BE2C (cell line): ENCODE measurements around the gene PATJ.

Experiments used
- DNase-seq: peaks from one replicate; pipeline ENCODE4 v3.0.0-alpha.2; 2020
- H3K27me3 ChIP-seq: fragments of 250-450 bp; sonication (Bioruptor Pico); 2 replicates; pipeline ENCODE4 v1.5.1; 2020; ENCODE audit warnings: mild to moderate bottlenecking
- H3K36me3 ChIP-seq: fragments of 250-450 bp; sonication (Bioruptor Pico); 2 replicates; pipeline ENCODE4 v1.5.1; 2020; ENCODE audit warnings: mild to moderate bottlenecking
- H3K4me1 ChIP-seq: fragments of 250-450 bp; sonication (Bioruptor Pico); 2 replicates; pipeline ENCODE4 v1.5.1; 2020
- H3K4me3 ChIP-seq: 2 replicates; pipeline ENCODE4 v1.5.1; 2011; ENCODE audit warnings: low read depth, low read length
- H3K9me3 ChIP-seq: fragments of 250-450 bp; sonication (Bioruptor Pico); 2 replicates; pipeline ENCODE4 v1.5.1; 2020
- CTCF ChIP-seq: IDR thresholded peaks from 2 replicates; pipeline ENCODE4 v1.5.1; 2012; ENCODE audit warnings: mild to moderate bottlenecking, low read depth, low read length

The PATJ gene

GRCh38 chr1:62111084-62111483 lies 368.8 kb downstream of the PATJ start:
- DNase-seq: no peak
- no peak overlapping the region for H3K4me3 ChIP-seq

GRCh38 chr1:62113507-62113906 lies 371.2 kb downstream of the PATJ start:
- no peaks in the 10 kb centered on the region for H3K36me3 ChIP-seq
- DNase-seq: no peak
- no peak for TF ChIP-seq CTCF
- H3K4me3 ChIP-seq: no peak overlapping the region
- H3K4me1 ChIP-seq: no peaks in the 10 kb centered on the region
- no peaks in the 10 kb centered on the region for H3K9me3 ChIP-seq
- H3K27me3 ChIP-seq: no peaks in the 10 kb centered on the region

More at GRCh38 chr1:62111084-62111483, 368.8 kb downstream of the PATJ start:
- Histone ChIP-seq H3K27me3 (no peaks in the 10 kb centered on the region), H3K9me3 (no peaks in the 10 kb centered on the region), H3K4me1 (no peaks in the 10 kb centered on the region), H3K36me3 (no peaks in the 10 kb centered on the region)
- no peak for TF ChIP-seq CTCF

- no peaks in the 10 kb centered on the region for H3K9me3 ChIP-seq
- H3K36me3 ChIP-seq: no peaks in the 10 kb centered on the region
- TF ChIP-seq CTCF: no peak
- H3K4me1 ChIP-seq: no peaks in the 10 kb centered on the region
- H3K27me3 ChIP-seq: no peaks in the 10 kb centered on the region
- H3K4me3 ChIP-seq: no peak overlapping the region
- no peak for DNase-seq
Measured at GRCh38 chr1:62117018-62117750, 374.9 kb downstream of the PATJ start.

- Histone ChIP-seq H3K36me3 (no peaks in the 10 kb centered on the region), H3K9me3 (no peaks in the 10 kb centered on the region), H3K4me1 (no peaks in the 10 kb centered on the region), H3K27me3 (no peaks in the 10 kb centered on the region), H3K4me3 (no peak overlapping the region)
- TF ChIP-seq CTCF: no peak
- DNase-seq: no peak
Measured at GRCh38 chr1:62126579-62127290, 384.5 kb downstream of the PATJ start.

- H3K27me3 ChIP-seq: no peaks in the 10 kb centered on the region
- DNase-seq: no peak
- no peak for TF ChIP-seq CTCF
Measured at GRCh38 chr1:62128745-62129144, 386.5 kb downstream of the PATJ start.

GRCh38 chr1:62131093-62131725 lies 388.9 kb downstream of the PATJ start:
- H3K9me3 ChIP-seq: no peaks in the 10 kb centered on the region
- peak; percentile 67 for TF ChIP-seq CTCF
- no peaks in the 10 kb centered on the region for H3K27me3 ChIP-seq
- no peaks in the 10 kb centered on the region for H3K4me1 ChIP-seq
- peak; percentile 27 for DNase-seq
- H3K36me3 ChIP-seq: no peaks in the 10 kb centered on the region
- H3K4me3 ChIP-seq: no peak overlapping the region

More at GRCh38 chr1:62128745-62129144, 386.5 kb downstream of the PATJ start:
- H3K36me3 ChIP-seq: no peaks in the 10 kb centered on the region
- H3K4me1 ChIP-seq: no peaks in the 10 kb centered on the region
- H3K4me3 ChIP-seq: no peak overlapping the region
- no peaks in the 10 kb centered on the region for H3K9me3 ChIP-seq
